PFSK-1 (cell line): ENCODE data around the gene PLEKHG3.

Experiments
- FOXP2 ChIP-seq: optimal IDR thresholded peaks from 2 replicates; pipeline ENCODE3; 2011; ENCODE audit warnings: borderline replicate concordance, control low read depth, inconsistent platforms; ENCODE audit not compliant: insufficient read depth; ENCODE audit errors: extremely low read length, extremely low read depth
- POLR2AphosphoS5 ChIP-seq: IDR thresholded peaks from 2 replicates; pipeline ENCODE4 v1.6.1; 2012; ENCODE audit warnings: low read depth, mild to moderate bottlenecking, control low read depth, low read length, moderate library complexity
- REST ChIP-seq, 2 experiments: IDR thresholded peaks; 2 replicates each; pipeline versions ENCODE4 v1.6.1 to v1.8.0; 2011 to 2012; ENCODE audit warnings: low read depth in 2 of 2, low read length in 2 of 2, control low read depth in 1 of 2, inconsistent platforms in 1 of 2, mild to moderate bottlenecking in 1 of 2, moderate library complexity in 1 of 2; ENCODE audit not compliant: insufficient read depth in 1 of 2
- SIN3A ChIP-seq: IDR thresholded peaks from 2 replicates; pipeline ENCODE4 v1.6.1; 2012; ENCODE audit warnings: mild to moderate bottlenecking, low read length, moderate library complexity, borderline replicate concordance; ENCODE audit not compliant: insufficient read depth
- TAF1 ChIP-seq: IDR thresholded peaks from 2 replicates; pipeline ENCODE4 v1.6.1; 2012; ENCODE audit warnings: low read length, control low read depth, borderline replicate concordance; ENCODE audit not compliant: insufficient read depth

Gene PLEKHG3

GRCh38 chr14:64767215-64767964 lies 63.2 kb downstream of the PLEKHG3 start:
- no peak for TF ChIP-seq SIN3A
- no peak for TF ChIP-seq FOXP2
- no peak for TF ChIP-seq POLR2AphosphoS5
- TF ChIP-seq REST (IDR thresholded peaks at IDR 0.05; ENCODE audit: insufficient read depth in 1 of 2, low read depth in 2 of 2, low read length in 2 of 2) = no peak
- no peak for TF ChIP-seq TAF1

GRCh38 chr14:64768401-64769095 lies 64.3 kb downstream of the PLEKHG3 start:
- no peak for TF ChIP-seq TAF1
- TF ChIP-seq POLR2AphosphoS5 = no peak
- TF ChIP-seq FOXP2 = no peak

GRCh38 chr14:64769096-64770020 lies 65.1 kb downstream of the PLEKHG3 start:
- no peak for TF ChIP-seq POLR2AphosphoS5
- no peak for TF ChIP-seq REST (IDR thresholded peaks at IDR 0.05; ENCODE audit: insufficient read depth in 1 of 2, low read depth in 2 of 2, low read length in 2 of 2)
- TF ChIP-seq SIN3A = no peak
- TF ChIP-seq TAF1 = no peak
- no peak for TF ChIP-seq FOXP2

- TF ChIP-seq FOXP2 (no peak), SIN3A (no peak), TAF1 (no peak), POLR2AphosphoS5 (no peak), REST (IDR thresholded peaks at IDR 0.05; ENCODE audit: insufficient read depth in 1 of 2, low read depth in 2 of 2, low read length in 2 of 2) (no peak)
Measured at GRCh38 chr14:64770751-64771150, 66.5 kb downstream of the PLEKHG3 start.

GRCh38 chr14:64771161-64771560 lies 66.9 kb downstream of the PLEKHG3 start:
- no peak for TF ChIP-seq TAF1
- no peak for TF ChIP-seq FOXP2
- no peak for TF ChIP-seq REST (IDR thresholded peaks at IDR 0.05; ENCODE audit: insufficient read depth in 1 of 2, low read depth in 2 of 2, low read length in 2 of 2)
- no peak for TF ChIP-seq SIN3A
- TF ChIP-seq POLR2AphosphoS5 = no peak
